HepG2 (cell line): ENCODE measurements around the gene P4HA1. TPM values are rescaled to one million over a fixed set of nuclear protein-coding genes. Genes with fewer than 3 reads are reported as not detected.

Experiments
- ATRX ChIP-seq: sonication (generic); formaldehyde crosslinking; IDR thresholded peaks from 2 replicates; pipeline ENCODE4 v1.4.0; 2020; ENCODE audit warnings: missing genetic modification reagents, borderline replicate concordance
- CBFB ChIP-seq: sonication (generic); formaldehyde crosslinking; IDR thresholded peaks from 2 replicates; pipeline ENCODE4 v1.4.0; 2020; ENCODE audit warnings: missing genetic modification reagents
- CREB1 ChIP-seq, 2 experiments: fragments of 450-650 bp in 1 of 2; IDR thresholded peaks; 2 replicates each; pipeline ENCODE4 v1.6.1; 2016 to 2017; ENCODE audit warnings: control low read depth in 1 of 2, mild to moderate bottlenecking in 1 of 2, missing compliant biosample characterization in 1 of 2, missing genetic modification characterization in 1 of 2
- FOXP1 ChIP-seq, 2 experiments: fragments of 450-650 bp in 1 of 2; IDR thresholded peaks; 2 replicates each; pipeline ENCODE4 v1.6.1; 2017 to 2018; ENCODE audit warnings: antibody characterized with exemption in 1 of 2
- HDAC2 ChIP-seq: sonication (generic); formaldehyde crosslinking; IDR thresholded peaks from 2 replicates; pipeline ENCODE4 v1.4.0; 2020; ENCODE audit warnings: missing genetic modification reagents
- HMG20B ChIP-seq: conservative IDR thresholded peaks from 2 replicates; pipeline ENCODE4 v1.6.1; 2016; ENCODE audit warnings: missing genetic modification reagents, missing compliant biosample characterization
- MEF2D ChIP-seq: sonication (generic); formaldehyde crosslinking; IDR thresholded peaks from 2 replicates; pipeline ENCODE4 v1.5.1; 2020; ENCODE audit warnings: mild to moderate bottlenecking, missing genetic modification reagents
- MLLT10 ChIP-seq: sonication (generic); formaldehyde crosslinking; IDR thresholded peaks from 2 replicates; pipeline ENCODE4 v1.4.0; 2020; ENCODE audit warnings: missing genetic modification reagents
- NFIB ChIP-seq: sonication (generic); formaldehyde crosslinking; IDR thresholded peaks from 2 replicates; pipeline ENCODE4 v1.9.0; 2021; ENCODE audit warnings: missing genetic modification reagents, mild to moderate bottlenecking, borderline replicate concordance
- NR2F6 ChIP-seq, 2 experiments: IDR thresholded peaks; 2 replicates each; pipeline ENCODE4 v1.6.1; 2016; ENCODE audit warnings: antibody characterized with exemption in 1 of 2, mild to moderate bottlenecking in 1 of 2
- PCBP1 ChIP-seq: fragments of 200-400 bp; formaldehyde crosslinking; IDR thresholded peaks from 2 replicates; pipeline ENCODE4 v1.6.1; 2017; ENCODE audit warnings: mild to moderate bottlenecking, low read depth, low read length, borderline replicate concordance
- PRPF4 ChIP-seq: fragments of 200-400 bp; formaldehyde crosslinking; IDR thresholded peaks from 2 replicates; pipeline ENCODE4 v1.6.1; 2016; ENCODE audit warnings: low read length, low read depth; ENCODE audit not compliant: poor library complexity, severe bottlenecking
- SNAPC2 ChIP-seq: sonication (generic); formaldehyde crosslinking; IDR thresholded peaks from 2 replicates; pipeline ENCODE4 v1.8.1; 2022; ENCODE audit warnings: mild to moderate bottlenecking, missing genetic modification reagents
- TOE1 ChIP-seq: sonication (generic); formaldehyde crosslinking; IDR thresholded peaks from 2 replicates; pipeline ENCODE4 v1.4.0; 2020; ENCODE audit warnings: mild to moderate bottlenecking, missing genetic modification reagents
- ZNF460 ChIP-seq: sonication (generic); formaldehyde crosslinking; IDR thresholded peaks from 2 replicates; pipeline ENCODE4 v1.5.1; 2020; ENCODE audit warnings: missing genetic modification reagents, mild to moderate bottlenecking, borderline replicate concordance
- ZNF563 ChIP-seq: sonication (generic); formaldehyde crosslinking; IDR thresholded peaks from 2 replicates; pipeline ENCODE4 v1.8.0; 2022; ENCODE audit warnings: mild to moderate bottlenecking, moderate library complexity, missing genetic modification reagents
- ZNF777 ChIP-seq: sonication (generic); formaldehyde crosslinking; IDR thresholded peaks from 2 replicates; pipeline ENCODE4 v1.4.0; 2020; ENCODE audit warnings: missing genetic modification reagents
- ZNF780A ChIP-seq: sonication (generic); formaldehyde crosslinking; IDR thresholded peaks from 2 replicates; pipeline ENCODE4 v1.8.0; 2022; ENCODE audit warnings: mild to moderate bottlenecking, missing genetic modification reagents, moderate library complexity
- polyA plus RNA-seq, 8 experiments: library from polyadenylated mRNA; depleted of rRNA in 3 of 8; stranded (reverse) in 7 of 8; unstranded in 1 of 8; fragments of >200 nt; fragmentation: Illumina TruSeq in 4 of 8; extraction: Trizol in 4 of 8; gene quantifications; 2 replicates each; pipeline versions ENCODE4 v1.2.1 to v1.2.3, GENCODE V29; 2011 to 2016; ENCODE audit warnings: low read depth in 4 of 8, missing spikeins in 1 of 8, mixed read lengths in 1 of 8; ENCODE audit not compliant: insufficient read depth in 1 of 8
- total RNA-seq, 5 experiments: library from RNA; depleted of rRNA; stranded (reverse); fragments of >200 nt; fragmentation: Illumina TruSeq; extraction: Trizol; gene quantifications; 2 replicates each; pipeline ENCODE4 v1.2.3, GENCODE V29; 2016; ENCODE audit warnings: low read depth in 1 of 5
- TF ChIP-seq, protein P1 (sequence below): sonication (generic); formaldehyde crosslinking; IDR thresholded peaks from 2 replicates; pipeline ENCODE4 v1.5.0; 2020; ENCODE audit warnings: missing genetic modification reagents
- TF ChIP-seq, protein P2 (sequence below): sonication (generic); formaldehyde crosslinking; IDR thresholded peaks from 2 replicates; pipeline ENCODE4 v1.5.1; 2020; ENCODE audit warnings: missing genetic modification reagents, mild to moderate bottlenecking, borderline replicate concordance
- TF ChIP-seq, protein P3 (sequence below): sonication (generic); formaldehyde crosslinking; IDR thresholded peaks from 2 replicates; pipeline ENCODE4 v1.5.1; 2020; ENCODE audit warnings: missing genetic modification reagents, mild to moderate bottlenecking, borderline replicate concordance
- TF ChIP-seq, protein P4 (sequence below): sonication (generic); formaldehyde crosslinking; IDR thresholded peaks from 2 replicates; pipeline ENCODE4; 2020; ENCODE audit warnings: missing genetic modification reagents, mild to moderate bottlenecking, borderline replicate concordance
- TF ChIP-seq, protein P5 (sequence below): sonication (generic); formaldehyde crosslinking; IDR thresholded peaks from 2 replicates; pipeline ENCODE4 v1.5.0; 2020; ENCODE audit warnings: missing genetic modification reagents

P4HA1 gene
- total and polyA plus RNA-seq, 2 of the 13 experiments (the other 11 are each of a cell fraction or from before 2014, with no cell fraction given): 63.1 to 196 TPM

DNA sequence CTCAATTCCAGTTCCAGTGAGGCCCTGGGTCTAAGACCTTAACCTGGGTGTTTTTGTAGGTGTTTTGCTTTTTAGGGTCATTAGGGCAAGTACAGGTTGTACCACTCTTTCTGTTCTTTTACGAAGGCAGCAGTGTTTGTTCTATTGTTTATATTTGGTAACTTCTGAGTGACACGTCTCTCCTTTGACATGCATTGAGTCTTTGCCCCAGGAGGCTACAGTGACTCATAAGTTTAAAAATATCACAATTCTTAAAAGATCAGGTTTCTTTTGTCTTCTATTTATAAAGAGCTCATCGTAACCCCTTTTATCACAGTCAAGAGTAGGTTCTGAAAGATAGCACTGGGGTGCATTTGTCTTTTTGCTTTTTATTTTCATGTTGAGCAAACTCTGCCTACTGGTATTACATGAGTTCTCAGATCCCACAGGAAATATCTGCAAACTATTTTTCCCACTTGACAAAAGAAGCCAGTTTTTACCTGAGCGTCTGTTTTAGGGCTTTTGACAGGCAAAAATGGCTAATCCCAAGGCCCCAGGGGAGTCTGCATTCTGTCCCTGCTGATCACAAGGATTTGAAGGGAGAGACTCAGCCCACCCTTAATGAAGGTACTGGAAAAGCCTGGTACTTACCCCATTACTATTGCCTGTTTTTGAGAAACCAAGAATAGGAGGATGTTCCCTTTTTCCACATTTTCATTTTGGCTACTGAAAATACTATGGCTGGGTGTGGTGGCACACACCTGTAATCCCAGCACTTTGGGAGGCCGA is 21.5 kb upstream of the P4HA1 start (continued):
- TF ChIP-seq CBFB (CRISPR knock-in tag) (no peak), ZNF563 (no peak), CREB1 (IDR thresholded peaks at IDR 0.05) (0 out of 2 replicates have a peak, but pooled peaks have one; percentile 21), CREB1 (CRISPR knock-in tag; IDR thresholded peaks at IDR 0.05) (no peak), NFIB (CRISPR knock-in tag) (no peak), HMG20B (CRISPR knock-in tag) (no peak), NR2F6 (IDR thresholded peaks at IDR 0.05) (peak; percentile 73), NR2F6 (CRISPR knock-in tag; IDR thresholded peaks at IDR 0.05) (peak; percentile 78), MEF2D (peak; percentile 96), TOE1 (no peak), ATRX (CRISPR knock-in tag) (no peak), HDAC2 (CRISPR knock-in tag) (no peak), ZNF780A (CRISPR knock-in tag) (no peak), ZNF777 (CRISPR knock-in tag) (no peak), PRPF4 (no peak), PCBP1 (no peak), MLLT10 (CRISPR knock-in tag) (no peak), SNAPC2 (CRISPR knock-in tag) (no peak), ZNF460 (CRISPR knock-in tag) (peak; percentile 84; the same call in 1 of the 2 replicates), FOXP1 (IDR thresholded peaks at IDR 0.05) (no peak), FOXP1 (CRISPR knock-in tag; IDR thresholded peaks at IDR 0.05) (peak; percentile 67)
- TF ChIP-seq, protein P1, sequence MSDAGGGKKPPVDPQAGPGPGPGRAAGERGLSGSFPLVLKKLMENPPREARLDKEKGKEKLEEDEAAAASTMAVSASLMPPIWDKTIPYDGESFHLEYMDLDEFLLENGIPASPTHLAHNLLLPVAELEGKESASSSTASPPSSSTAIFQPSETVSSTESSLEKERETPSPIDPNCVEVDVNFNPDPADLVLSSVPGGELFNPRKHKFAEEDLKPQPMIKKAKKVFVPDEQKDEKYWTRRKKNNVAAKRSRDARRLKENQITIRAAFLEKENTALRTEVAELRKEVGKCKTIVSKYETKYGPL (CRISPR knock-in tag): no peak
- TF ChIP-seq, protein P2, sequence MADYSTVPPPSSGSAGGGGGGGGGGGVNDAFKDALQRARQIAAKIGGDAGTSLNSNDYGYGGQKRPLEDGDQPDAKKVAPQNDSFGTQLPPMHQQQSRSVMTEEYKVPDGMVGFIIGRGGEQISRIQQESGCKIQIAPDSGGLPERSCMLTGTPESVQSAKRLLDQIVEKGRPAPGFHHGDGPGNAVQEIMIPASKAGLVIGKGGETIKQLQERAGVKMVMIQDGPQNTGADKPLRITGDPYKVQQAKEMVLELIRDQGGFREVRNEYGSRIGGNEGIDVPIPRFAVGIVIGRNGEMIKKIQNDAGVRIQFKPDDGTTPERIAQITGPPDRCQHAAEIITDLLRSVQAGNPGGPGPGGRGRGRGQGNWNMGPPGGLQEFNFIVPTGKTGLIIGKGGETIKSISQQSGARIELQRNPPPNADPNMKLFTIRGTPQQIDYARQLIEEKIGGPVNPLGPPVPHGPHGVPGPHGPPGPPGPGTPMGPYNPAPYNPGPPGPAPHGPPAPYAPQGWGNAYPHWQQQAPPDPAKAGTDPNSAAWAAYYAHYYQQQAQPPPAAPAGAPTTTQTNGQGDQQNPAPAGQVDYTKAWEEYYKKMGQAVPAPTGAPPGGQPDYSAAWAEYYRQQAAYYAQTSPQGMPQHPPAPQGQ (CRISPR knock-in tag): no peak
- TF ChIP-seq, protein P3, sequence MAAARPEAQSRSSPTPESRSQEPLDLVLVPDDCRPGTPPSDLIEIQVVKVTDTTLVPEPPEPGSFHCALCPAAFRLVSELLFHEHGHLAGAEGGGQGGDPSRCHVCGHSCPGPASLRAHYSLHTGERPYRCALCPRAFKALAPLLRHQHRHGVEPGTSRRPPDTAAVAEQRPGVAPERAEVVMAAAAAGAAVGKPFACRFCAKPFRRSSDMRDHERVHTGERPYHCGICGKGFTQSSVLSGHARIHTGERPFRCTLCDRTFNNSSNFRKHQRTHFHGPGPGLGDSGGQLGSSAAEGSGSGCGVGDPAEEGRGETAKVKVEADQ (CRISPR knock-in tag): no peak
- TF ChIP-seq, protein P4, sequence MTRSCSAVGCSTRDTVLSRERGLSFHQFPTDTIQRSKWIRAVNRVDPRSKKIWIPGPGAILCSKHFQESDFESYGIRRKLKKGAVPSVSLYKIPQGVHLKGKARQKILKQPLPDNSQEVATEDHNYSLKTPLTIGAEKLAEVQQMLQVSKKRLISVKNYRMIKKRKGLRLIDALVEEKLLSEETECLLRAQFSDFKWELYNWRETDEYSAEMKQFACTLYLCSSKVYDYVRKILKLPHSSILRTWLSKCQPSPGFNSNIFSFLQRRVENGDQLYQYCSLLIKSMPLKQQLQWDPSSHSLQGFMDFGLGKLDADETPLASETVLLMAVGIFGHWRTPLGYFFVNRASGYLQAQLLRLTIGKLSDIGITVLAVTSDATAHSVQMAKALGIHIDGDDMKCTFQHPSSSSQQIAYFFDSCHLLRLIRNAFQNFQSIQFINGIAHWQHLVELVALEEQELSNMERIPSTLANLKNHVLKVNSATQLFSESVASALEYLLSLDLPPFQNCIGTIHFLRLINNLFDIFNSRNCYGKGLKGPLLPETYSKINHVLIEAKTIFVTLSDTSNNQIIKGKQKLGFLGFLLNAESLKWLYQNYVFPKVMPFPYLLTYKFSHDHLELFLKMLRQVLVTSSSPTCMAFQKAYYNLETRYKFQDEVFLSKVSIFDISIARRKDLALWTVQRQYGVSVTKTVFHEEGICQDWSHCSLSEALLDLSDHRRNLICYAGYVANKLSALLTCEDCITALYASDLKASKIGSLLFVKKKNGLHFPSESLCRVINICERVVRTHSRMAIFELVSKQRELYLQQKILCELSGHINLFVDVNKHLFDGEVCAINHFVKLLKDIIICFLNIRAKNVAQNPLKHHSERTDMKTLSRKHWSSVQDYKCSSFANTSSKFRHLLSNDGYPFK (CRISPR knock-in tag): no peak
- TF ChIP-seq, protein P5, sequence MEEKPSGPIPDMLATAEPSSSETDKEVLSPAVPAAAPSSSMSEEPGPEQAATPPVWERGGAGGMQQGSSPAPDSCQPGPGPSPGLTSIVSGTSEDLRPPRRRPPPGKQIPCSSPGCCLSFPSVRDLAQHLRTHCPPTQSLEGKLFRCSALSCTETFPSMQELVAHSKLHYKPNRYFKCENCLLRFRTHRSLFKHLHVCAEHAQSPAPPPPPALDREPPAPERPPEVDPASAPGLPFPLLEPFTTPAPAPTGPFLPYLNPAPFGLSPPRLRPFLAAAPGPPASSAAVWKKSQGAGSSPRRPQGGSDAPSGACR (CRISPR knock-in tag): no peak
